K562 (cell line): Measurements from ENCODE around the gene RAD51AP1. TPM values are rescaled to one million over a fixed set of nuclear protein-coding genes. Genes with fewer than 3 reads are reported as not detected.

Source experiments
- BRF1 ChIP-seq: IDR thresholded peaks from 3 replicates; pipeline ENCODE4 v1.6.1; 2011; ENCODE audit warnings: borderline replicate concordance, mild to moderate bottlenecking; ENCODE audit not compliant: insufficient read length; ENCODE audit errors: extremely low read depth
- DACH1 ChIP-seq: fragments of 450-650 bp; IDR thresholded peaks from 2 replicates; pipeline ENCODE4 v1.6.1; 2018; ENCODE audit not compliant: partially characterized antibody
- ELF2 ChIP-seq: fragments of 250-450 bp; sonication (Bioruptor Pico); IDR thresholded peaks from 2 replicates; pipeline ENCODE4 v1.5.0; 2021; ENCODE audit warnings: mild to moderate bottlenecking
- EP300 ChIP-seq: IDR thresholded peaks from 2 replicates; pipeline ENCODE4 v1.6.1; 2012; ENCODE audit warnings: low read length, improper control_type of control experiment
- MIER1 ChIP-seq: fragments of 450-650 bp; IDR thresholded peaks from 2 replicates; pipeline ENCODE4 v1.6.1; 2016; ENCODE audit warnings: antibody characterized with exemption, mild to moderate bottlenecking, low read depth
- POLR2AphosphoS5 ChIP-seq: IDR thresholded peaks from 2 replicates; pipeline ENCODE4 v1.6.1; 2011; ENCODE audit warnings: mild to moderate bottlenecking, low read depth, low read length, moderate library complexity; ENCODE audit not compliant: control insufficient read depth, insufficient read depth
- RBBP5 ChIP-seq: fragments of 200-600 bp; sonication (generic); IDR thresholded peaks from 2 replicates; pipeline ENCODE4 v1.6.1; 2012; ENCODE audit warnings: borderline replicate concordance, mild to moderate bottlenecking, low read length, control low read depth, inconsistent platforms; ENCODE audit not compliant: insufficient read depth, poor library complexity, severe bottlenecking
- RUNX1 ChIP-seq: sonication (generic); IDR thresholded peaks from 2 replicates; pipeline ENCODE4 v1.6.1; 2016; ENCODE audit warnings: antibody characterized with exemption, low read depth
- polyA plus RNA-seq, 8 experiments: library from polyadenylated mRNA; depleted of rRNA in 4 of 8; stranded (reverse) in 5 of 8; unstranded in 3 of 8; fragments of >200 nt; fragmentation: Nextera tagmentation in 2 of 8; fragmentation: Illumina TruSeq in 1 of 8; extraction: Ambion mirVana in 2 of 8; extraction: Trizol in 1 of 8; gene quantifications; 2 replicates each; pipeline versions ENCODE4 v1.2.1 to v1.2.3, GENCODE V29; 2011 to 2014; ENCODE audit warnings: inconsistent platforms in 1 of 8, missing spikeins in 1 of 8
- total RNA-seq, 7 experiments: library from RNA; depleted of rRNA in 6 of 7; stranded (reverse); fragments of >200 nt in 6 of 7; fragmentation: Illumina TruSeq in 2 of 7; extraction: Trizol in 2 of 7; gene quantifications; 2 replicates each; pipeline versions ENCODE4 v1.2.1 to v1.2.3, GENCODE V29; 2011 to 2021; ENCODE audit warnings: low replicate concordance in 1 of 7
- TF ChIP-seq, protein P1 (sequence below): sonication (generic); formaldehyde crosslinking; IDR thresholded peaks from 2 replicates; pipeline ENCODE4 v1.8.1; 2023; ENCODE audit warnings: mild to moderate bottlenecking, missing genetic modification reagents
- TF ChIP-seq, protein P2 (sequence below): fragments of 250-450 bp; sonication (Bioruptor Pico); IDR thresholded peaks from 2 replicates; pipeline ENCODE4 v1.8.0; 2022; ENCODE audit warnings: moderate library complexity, mild to moderate bottlenecking, inconsistent platforms
- TF ChIP-seq, protein P3 (sequence below): sonication (generic); formaldehyde crosslinking; IDR thresholded peaks from 2 replicates; pipeline ENCODE4 v1.9.0; 2022; ENCODE audit warnings: mild to moderate bottlenecking, missing genetic modification reagents
- TF ChIP-seq, protein P4 (sequence below), 2 experiments: fragments of 450-650 bp in 1 of 2; sonication (generic) in 1 of 2; formaldehyde crosslinking in 1 of 2; IDR thresholded peaks; 2 replicates each; pipeline versions ENCODE4 v1.7.1 to v1.9.0; 2016 to 2022; ENCODE audit warnings: inconsistent platforms in 1 of 2, mild to moderate bottlenecking in 1 of 2, missing genetic modification reagents in 1 of 2

The RAD51AP1 gene
- total and polyA plus RNA-seq, 9 of the 15 experiments (the other 6 are each of a cell fraction or from before 2014, with no cell fraction given) = 43.8 to 111 (median 89.1) TPM

DNA sequence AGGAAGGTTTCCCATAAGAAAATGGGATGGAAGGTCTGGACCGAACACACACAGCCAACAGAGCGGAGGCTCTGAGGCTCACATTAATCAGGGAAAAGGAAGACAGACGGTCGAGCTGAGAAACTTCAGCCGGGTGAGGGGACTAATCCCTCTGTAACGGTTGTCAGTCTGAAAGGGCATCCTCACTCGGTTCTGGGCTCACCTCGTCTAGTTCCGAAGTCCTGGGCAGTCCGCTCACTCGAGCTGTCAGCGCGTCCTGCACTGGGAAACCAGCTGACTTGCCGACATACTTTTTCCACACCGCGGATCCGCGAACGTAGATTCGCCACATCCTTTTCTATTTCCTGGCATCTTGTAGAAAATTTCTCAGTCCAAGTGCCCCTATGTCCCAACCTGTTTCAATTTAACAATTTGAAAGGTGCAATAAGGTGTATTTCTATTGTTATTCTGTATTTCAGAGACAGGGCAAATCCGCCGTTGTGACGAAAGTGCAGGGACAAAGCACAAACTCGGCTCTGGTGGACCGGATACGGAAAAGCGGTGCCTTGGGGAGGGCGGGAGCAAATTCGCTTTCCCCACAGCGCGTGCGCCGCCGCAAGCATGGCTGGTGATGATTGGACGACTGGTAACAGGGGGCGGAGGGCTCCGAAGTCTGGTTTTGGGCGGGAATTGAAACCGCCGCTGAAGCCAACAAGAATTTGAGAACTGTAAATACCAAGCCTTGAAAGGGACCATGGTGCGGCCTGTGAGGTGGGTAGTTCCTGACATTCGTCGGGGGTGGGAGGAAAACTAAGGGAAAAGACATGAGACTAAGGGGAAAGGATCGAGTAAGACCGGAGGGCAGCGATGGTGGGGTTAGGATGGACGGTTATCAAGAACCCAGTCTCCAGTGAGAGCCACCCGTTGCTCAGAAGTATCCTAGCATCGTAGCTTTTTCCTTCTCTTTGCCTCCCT lies at the start of gene RAD51AP1 (continued):
- TF ChIP-seq, protein P1, sequence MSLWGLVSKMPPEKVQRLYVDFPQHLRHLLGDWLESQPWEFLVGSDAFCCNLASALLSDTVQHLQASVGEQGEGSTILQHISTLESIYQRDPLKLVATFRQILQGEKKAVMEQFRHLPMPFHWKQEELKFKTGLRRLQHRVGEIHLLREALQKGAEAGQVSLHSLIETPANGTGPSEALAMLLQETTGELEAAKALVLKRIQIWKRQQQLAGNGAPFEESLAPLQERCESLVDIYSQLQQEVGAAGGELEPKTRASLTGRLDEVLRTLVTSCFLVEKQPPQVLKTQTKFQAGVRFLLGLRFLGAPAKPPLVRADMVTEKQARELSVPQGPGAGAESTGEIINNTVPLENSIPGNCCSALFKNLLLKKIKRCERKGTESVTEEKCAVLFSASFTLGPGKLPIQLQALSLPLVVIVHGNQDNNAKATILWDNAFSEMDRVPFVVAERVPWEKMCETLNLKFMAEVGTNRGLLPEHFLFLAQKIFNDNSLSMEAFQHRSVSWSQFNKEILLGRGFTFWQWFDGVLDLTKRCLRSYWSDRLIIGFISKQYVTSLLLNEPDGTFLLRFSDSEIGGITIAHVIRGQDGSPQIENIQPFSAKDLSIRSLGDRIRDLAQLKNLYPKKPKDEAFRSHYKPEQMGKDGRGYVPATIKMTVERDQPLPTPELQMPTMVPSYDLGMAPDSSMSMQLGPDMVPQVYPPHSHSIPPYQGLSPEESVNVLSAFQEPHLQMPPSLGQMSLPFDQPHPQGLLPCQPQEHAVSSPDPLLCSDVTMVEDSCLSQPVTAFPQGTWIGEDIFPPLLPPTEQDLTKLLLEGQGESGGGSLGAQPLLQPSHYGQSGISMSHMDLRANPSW (CRISPR knock-in tag) = no peak
- TF ChIP-seq ELF2 (CRISPR knock-in tag) = peak; percentile 79
- TF ChIP-seq, protein P2, sequence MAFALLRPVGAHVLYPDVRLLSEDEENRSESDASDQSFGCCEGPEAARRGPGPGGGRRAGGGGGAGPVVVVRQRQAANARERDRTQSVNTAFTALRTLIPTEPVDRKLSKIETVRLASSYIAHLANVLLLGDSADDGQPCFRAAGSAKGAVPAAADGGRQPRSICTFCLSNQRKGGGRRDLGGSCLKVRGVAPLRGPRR (CRISPR knock-in tag) = no peak
- TF ChIP-seq, protein P3, sequence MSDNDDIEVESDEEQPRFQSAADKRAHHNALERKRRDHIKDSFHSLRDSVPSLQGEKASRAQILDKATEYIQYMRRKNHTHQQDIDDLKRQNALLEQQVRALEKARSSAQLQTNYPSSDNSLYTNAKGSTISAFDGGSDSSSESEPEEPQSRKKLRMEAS (CRISPR knock-in tag) = peak; percentile 82
- no peak for TF ChIP-seq BRF1
- TF ChIP-seq, protein P4, sequence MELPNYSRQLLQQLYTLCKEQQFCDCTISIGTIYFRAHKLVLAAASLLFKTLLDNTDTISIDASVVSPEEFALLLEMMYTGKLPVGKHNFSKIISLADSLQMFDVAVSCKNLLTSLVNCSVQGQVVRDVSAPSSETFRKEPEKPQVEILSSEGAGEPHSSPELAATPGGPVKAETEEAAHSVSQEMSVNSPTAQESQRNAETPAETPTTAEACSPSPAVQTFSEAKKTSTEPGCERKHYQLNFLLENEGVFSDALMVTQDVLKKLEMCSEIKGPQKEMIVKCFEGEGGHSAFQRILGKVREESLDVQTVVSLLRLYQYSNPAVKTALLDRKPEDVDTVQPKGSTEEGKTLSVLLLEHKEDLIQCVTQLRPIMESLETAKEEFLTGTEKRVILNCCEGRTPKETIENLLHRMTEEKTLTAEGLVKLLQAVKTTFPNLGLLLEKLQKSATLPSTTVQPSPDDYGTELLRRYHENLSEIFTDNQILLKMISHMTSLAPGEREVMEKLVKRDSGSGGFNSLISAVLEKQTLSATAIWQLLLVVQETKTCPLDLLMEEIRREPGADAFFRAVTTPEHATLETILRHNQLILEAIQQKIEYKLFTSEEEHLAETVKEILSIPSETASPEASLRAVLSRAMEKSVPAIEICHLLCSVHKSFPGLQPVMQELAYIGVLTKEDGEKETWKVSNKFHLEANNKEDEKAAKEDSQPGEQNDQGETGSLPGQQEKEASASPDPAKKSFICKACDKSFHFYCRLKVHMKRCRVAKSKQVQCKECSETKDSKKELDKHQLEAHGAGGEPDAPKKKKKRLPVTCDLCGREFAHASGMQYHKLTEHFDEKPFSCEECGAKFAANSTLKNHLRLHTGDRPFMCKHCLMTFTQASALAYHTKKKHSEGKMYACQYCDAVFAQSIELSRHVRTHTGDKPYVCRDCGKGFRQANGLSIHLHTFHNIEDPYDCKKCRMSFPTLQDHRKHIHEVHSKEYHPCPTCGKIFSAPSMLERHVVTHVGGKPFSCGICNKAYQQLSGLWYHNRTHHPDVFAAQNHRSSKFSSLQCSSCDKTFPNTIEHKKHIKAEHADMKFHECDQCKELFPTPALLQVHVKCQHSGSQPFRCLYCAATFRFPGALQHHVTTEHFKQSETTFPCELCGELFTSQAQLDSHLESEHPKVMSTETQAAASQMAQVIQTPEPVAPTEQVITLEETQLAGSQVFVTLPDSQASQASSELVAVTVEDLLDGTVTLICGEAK (IDR thresholded peaks at IDR 0.05) = peak; percentile 96
- TF ChIP-seq, protein P4 (CRISPR knock-in tag; IDR thresholded peaks at IDR 0.05) = no peak
- TF ChIP-seq MIER1 = peak; percentile 39; the same call in 1 of the 2 replicates
- TF ChIP-seq EP300 = peak; percentile 99
- TF ChIP-seq DACH1 = peak; percentile 94
- TF ChIP-seq RUNX1 = no peak
- peak; percentile 42 for TF ChIP-seq RBBP5
- peak; percentile 76; the same call in 1 of the 2 replicates for TF ChIP-seq POLR2AphosphoS5
